Testis (tissue), 3 donors: ENCODE results near the gene GCNA. TPM values are rescaled to one million over a fixed set of nuclear protein-coding genes. Genes with fewer than 3 reads are reported as not detected.
"Not testable (repeated sequence)": the region's sequence is repeated elsewhere in the genome, so short reads cannot be mapped to it uniquely, and the experiment has no call there.

Experiments used
- DNase-seq: peaks from one replicate; pipeline ENCODE4 v3.0.0-alpha.2; 2019
- H3K27ac ChIP-seq, 2 donors: fragments of 200-600 bp; sonication (generic); one replicate each; pipeline ENCODE4 v1.5.1; 2019
- H3K27me3 ChIP-seq: fragments of 200-600 bp; sonication (generic); one replicate; pipeline ENCODE4 v1.5.1; 2019
- H3K36me3 ChIP-seq: fragments of 200-600 bp; sonication (generic); one replicate; pipeline ENCODE4 v1.5.1; 2017; ENCODE audit warnings: low read depth; ENCODE audit errors: missing control alignments
- H3K4me1 ChIP-seq: fragments of 200-600 bp; sonication (generic); one replicate; pipeline ENCODE4 v1.5.1; 2019
- H3K4me3 ChIP-seq, 2 donors: fragments of 200-600 bp; sonication (generic); one replicate each; pipeline ENCODE4 v1.5.1; 2017 to 2019
- H3K9me3 ChIP-seq: fragments of 200-600 bp; sonication (generic); one replicate; pipeline ENCODE4 v1.5.1; 2017
- POLR2A ChIP-seq: fragments of 450-650 bp; IDR thresholded peaks from one replicate; pipeline ENCODE4 v1.6.1; 2017; ENCODE audit warnings: antibody characterized with exemption, mild to moderate bottlenecking, moderate library complexity
- WGBS, 2 donors: methylation state at CpG; one replicate each; pipeline ENCODE4 v1.1.5; 2018; 5-methylcytosine and 5-hydroxymethylcytosine counted together
- intact Hi-C: fragments of 100-400 bp; cut with DNase I; formaldehyde crosslinking; loops from one replicate; pipeline ENCODE4 v1.15.1; 2023; ENCODE audit warnings: low total_unique reads
- polyA plus RNA-seq: library from polyadenylated mRNA; stranded (reverse); fragments of 350-450 nt; fragmentation: Illumina TruSeq; extraction: RNeasy Lipid Tissue Mini Kit (QIAGEN cat#74804); gene quantifications from one replicate; pipeline ENCODE4 v1.2.3, GENCODE V29; 2014; ENCODE audit warnings: low read depth, low replicate concordance; ENCODE audit not compliant: insufficient read depth
- total RNA-seq, 2 donors: library from RNA; depleted of rRNA; stranded (reverse); fragments of >200 nt; gene quantifications; one replicate each; pipeline ENCODE4 v1.2.3, GENCODE V29; 2016
- TF ChIP-seq, protein P1 (sequence below), 3 experiments: fragments of 450-650 bp in 2 of 3; fragments of 200-600 bp in 1 of 3; sonication (generic) in 1 of 3; IDR thresholded peaks; one replicate each; pipeline ENCODE4 v1.5.1; 2016 to 2019; ENCODE audit warnings: antibody characterized with exemption in 3 of 3, mild to moderate bottlenecking in 2 of 3, moderate library complexity in 1 of 3

Gene GCNA
- total and polyA plus RNA-seq, 3 donors from 2014 or later: 18.4 to 30.7 (median 30.0) TPM

DNA sequence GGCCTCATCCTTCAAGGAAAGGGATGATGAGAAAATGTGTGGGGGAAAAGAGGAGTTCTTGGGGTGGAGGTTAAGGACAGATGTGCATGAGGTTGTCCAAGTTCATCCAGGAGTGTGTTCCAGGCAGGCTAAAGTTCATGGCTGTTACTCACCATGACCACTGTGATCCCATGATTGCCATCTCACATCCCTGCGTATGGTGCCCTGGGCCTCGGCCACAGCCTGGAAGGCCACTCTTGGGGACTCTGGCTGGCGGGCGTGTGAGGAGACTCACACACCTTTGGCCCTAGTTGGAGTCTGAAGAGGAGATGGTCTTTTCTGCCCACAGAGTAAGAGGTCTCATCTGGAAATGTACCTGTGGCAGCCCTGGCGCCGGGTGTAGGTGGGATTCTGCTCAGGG is 81.7 kb downstream of the GCNA start:
- no peak overlapping the region for H3K27ac ChIP-seq
- WGBS, 2 donors: 60% methylated on average over 1 of the region's 6 CpGs; no CpG with 5 or more reads in 1 of the 2 donors
- H3K4me3 ChIP-seq: no peak overlapping the region
- H3K36me3 ChIP-seq: no peaks in the 10 kb centered on the region
- H3K9me3 ChIP-seq: no peaks in the 10 kb centered on the region
- intact Hi-C loops: no loop called here
- TF ChIP-seq, protein P1, sequence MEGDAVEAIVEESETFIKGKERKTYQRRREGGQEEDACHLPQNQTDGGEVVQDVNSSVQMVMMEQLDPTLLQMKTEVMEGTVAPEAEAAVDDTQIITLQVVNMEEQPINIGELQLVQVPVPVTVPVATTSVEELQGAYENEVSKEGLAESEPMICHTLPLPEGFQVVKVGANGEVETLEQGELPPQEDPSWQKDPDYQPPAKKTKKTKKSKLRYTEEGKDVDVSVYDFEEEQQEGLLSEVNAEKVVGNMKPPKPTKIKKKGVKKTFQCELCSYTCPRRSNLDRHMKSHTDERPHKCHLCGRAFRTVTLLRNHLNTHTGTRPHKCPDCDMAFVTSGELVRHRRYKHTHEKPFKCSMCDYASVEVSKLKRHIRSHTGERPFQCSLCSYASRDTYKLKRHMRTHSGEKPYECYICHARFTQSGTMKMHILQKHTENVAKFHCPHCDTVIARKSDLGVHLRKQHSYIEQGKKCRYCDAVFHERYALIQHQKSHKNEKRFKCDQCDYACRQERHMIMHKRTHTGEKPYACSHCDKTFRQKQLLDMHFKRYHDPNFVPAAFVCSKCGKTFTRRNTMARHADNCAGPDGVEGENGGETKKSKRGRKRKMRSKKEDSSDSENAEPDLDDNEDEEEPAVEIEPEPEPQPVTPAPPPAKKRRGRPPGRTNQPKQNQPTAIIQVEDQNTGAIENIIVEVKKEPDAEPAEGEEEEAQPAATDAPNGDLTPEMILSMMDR (IDR thresholded peaks at IDR 0.05): no peak
- no peak for TF ChIP-seq POLR2A
- H3K27me3 ChIP-seq: no peaks in the 10 kb centered on the region
- DNase-seq: no peak
- H3K4me1 ChIP-seq: no peaks in the 10 kb centered on the region

DNA sequence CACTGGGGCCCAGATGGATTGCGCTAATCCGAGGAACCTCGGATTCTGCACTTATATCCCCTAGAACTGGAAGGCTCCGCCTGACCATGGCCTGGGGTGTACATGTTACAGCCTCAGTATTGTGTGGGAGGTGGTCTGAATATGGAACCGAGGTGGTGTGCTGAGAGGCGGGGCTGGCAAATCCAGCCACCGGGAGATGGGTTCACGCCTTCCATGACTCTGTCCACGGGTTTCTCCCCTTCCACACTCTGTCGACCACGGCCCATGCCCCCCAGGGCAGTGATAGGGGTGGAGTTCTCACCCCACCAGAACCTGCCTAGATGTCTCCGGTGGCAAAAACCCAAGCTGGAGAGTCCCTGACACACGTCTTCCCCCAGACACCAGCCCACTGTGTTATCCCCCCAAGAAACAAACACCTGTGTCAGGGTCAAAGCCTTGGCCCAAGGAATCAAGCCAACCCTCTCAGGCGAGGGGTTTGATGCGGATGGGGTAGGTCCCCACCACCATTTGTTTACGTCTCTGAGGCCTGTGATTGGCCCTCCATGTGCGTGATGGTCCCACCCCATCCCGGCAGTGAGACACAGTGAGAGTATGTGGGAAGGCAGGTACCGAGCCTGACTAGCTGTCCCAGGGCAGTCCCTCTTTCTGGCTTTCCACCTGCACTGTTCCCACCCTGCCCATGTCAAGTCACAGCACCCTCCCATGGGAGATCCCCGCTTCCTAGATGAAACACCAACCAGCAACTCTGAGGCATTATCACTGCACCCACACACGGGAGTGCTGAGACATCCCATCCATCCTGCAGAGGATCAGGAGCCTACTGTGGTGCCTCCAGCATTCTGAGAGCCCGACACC is 82.6 kb downstream of the GCNA start:
- DNase-seq: no peak
- Histone ChIP-seq H3K27ac (no peak overlapping the region), H3K4me1 (no peaks in the 10 kb centered on the region), H3K27me3 (no peaks in the 10 kb centered on the region), H3K4me3 (no peak overlapping the region), H3K36me3 (no peaks in the 10 kb centered on the region), H3K9me3 (no peaks in the 10 kb centered on the region)
- 93% methylated on average over 19 of the region's 22 CpGs; no CpG with 5 or more reads in 1 of the 2 donors for WGBS, 2 donors
- intact Hi-C loops: no loop called here
- TF ChIP-seq, protein P1 (IDR thresholded peaks at IDR 0.05): no peak
- no peak for TF ChIP-seq POLR2A

DNA sequence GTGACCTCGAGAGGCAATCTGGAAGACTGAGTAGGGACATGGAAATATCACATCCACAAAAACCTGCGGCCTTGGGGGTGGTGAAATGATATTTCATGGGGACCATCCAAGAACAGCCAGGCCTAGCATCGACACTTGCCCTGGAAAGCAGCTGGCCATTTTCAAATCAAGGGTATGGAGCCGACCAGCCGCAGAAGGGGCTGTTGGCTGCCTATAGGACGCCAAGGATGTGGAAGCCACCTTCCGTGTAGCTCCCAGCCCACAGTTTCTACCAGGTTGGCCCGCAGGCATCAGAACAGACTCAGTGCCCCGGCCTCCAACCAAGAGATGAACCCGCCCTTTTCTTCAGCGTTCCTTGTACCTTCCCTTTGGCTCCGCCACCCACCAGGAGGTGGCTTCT is 83.7 kb downstream of the GCNA start:
- Histone ChIP-seq H3K4me1 (no peaks in the 10 kb centered on the region), H3K4me3 (no peak overlapping the region), H3K9me3 (no peaks in the 10 kb centered on the region), H3K36me3 (no peaks in the 10 kb centered on the region), H3K27ac (no peak overlapping the region), H3K27me3 (no peaks in the 10 kb centered on the region)
- 84 to 94% methylated on average over 7 to 11 of the region's 12 CpGs for WGBS, 2 donors
- DNase-seq: no peak
- intact Hi-C loops: no loop called here
- TF ChIP-seq, protein P1 (IDR thresholded peaks at IDR 0.05): no peak
- no peak for TF ChIP-seq POLR2A

DNA sequence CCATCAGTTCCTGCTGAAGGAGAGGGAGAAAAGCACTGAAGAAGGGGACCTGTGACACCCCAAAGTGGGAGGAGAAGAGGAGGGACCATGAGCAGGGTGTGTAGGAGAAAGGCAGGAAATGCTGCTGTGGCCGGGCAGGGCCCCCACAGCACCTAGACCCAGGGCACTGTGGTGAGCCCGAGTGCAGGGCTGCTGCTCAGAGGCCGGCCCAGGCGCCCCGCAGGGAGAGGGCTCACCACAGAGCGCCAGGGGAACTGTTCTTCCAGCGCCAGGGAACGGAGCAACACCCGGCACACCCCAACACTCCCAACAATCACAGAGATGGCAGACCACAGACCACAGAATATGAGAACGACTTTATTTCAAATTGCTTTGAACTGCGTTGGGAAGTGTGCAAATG is 84.4 kb downstream of the GCNA start:
- WGBS, 2 donors: 73 to 93% methylated on average over 2 to 11 of the region's 11 CpGs
- H3K27me3 ChIP-seq, H3K9me3 ChIP-seq, H3K36me3 ChIP-seq, intact Hi-C loops, H3K4me1 ChIP-seq, DNase-seq, H3K4me3 ChIP-seq, H3K27ac ChIP-seq: not testable (repeated sequence)

Other genes with a start within 250 kb of the GCNA start
- gene TAF1, start 212.1 kb upstream of the GCNA start, total RNA-seq: 10 to 100 TPM; 74.9 to 78.4 TPM
- gene TAF1, start 212.1 kb upstream of the GCNA start, polyA plus RNA-seq: 21.4 TPM
- gene OGT, start 45.3 kb upstream of the GCNA start, total RNA-seq: 100 to 1,000 TPM; 113 to 154 TPM
- gene OGT, start 45.3 kb upstream of the GCNA start, polyA plus RNA-seq: 48.0 TPM
- gene CXCR3, start 40.1 kb downstream of the GCNA start, total RNA-seq: under 1 TPM; 0.24 to 0.43 TPM
- gene CXCR3, start 40.1 kb downstream of the GCNA start, polyA plus RNA-seq: 1.3 TPM
- 10 to 100 TPM in 1 of 2 donors, 1 to 10 TPM in 1; 6.9 to 19.1 TPM for gene CXorf49, start 139.8 kb downstream of the GCNA start, total RNA-seq
- 6.0 TPM for gene CXorf49, start 139.8 kb downstream of the GCNA start, polyA plus RNA-seq
- 1 to 10 TPM in 1 of 2 donors, not detected in 1; 6.9 TPM for gene CXorf49B, start 184.9 kb downstream of the GCNA start, total RNA-seq
- 6.0 TPM for gene CXorf49B, start 184.9 kb downstream of the GCNA start, polyA plus RNA-seq